Measurements from ENCODE around the gene NCKIPSD. TPM values are rescaled to one million over a fixed set of nuclear protein-coding genes. Genes with fewer than 3 reads are reported as not detected.
A peak's percentile ranks its signal among the peaks of the same experiment; 100 is the strongest.

The NCKIPSD gene
- total and polyA plus RNA-seq, 7 donors = 7.7 to 29.3 (median 17.7) TPM

DNA sequence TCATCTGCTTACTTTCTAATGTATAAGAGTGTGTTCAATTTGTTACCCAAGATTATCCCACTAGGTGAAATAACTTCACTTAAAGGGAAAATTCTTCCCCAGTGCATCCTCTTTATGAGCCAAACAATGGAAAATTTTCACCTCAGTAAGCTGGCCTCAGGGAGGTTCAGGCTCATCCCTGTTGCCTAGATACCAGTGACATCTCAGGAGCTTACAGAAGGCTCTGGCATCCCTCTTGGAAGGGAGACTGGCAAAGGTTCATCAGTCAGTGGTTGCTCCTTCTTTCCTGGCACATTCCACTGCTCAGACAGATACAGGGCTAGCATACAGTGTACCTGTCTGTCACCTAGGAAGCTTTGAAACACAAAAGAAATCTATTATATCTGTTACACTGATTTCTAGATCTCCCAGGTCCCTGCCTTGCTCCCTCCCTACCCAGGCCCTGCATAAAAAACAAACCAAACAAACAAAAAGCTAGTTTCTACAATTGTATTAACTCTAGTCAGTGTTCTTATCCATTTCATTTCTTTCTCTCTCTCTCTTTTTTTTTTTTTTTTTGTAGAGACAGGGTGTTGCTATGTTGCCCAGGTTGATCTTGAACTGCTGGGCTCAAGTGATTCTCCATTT, 29.6 kb upstream of the NCKIPSD start:
- no peak for DNase-seq
- Histone ChIP-seq H3K4me3 (peak overlapping the region in 2 of 4 donors; percentile 74 to 75), H3K27ac (peak overlapping the region; percentile 38 to 88 (median 70)), H3K27me3 (no peaks in the 10 kb centered on the region), H3K9me3 (no peaks in the 10 kb centered on the region), H3K36me3 (peaks cover 0 to 40% (median 11%) of the 10 kb centered on the region in 4 donors), H3K4me1 (peaks cover 0 to 52% (median 49%) of the 10 kb centered on the region in 4 donors)
- intact Hi-C loops (cut with DNase I) = no loop called here
- no peak for TF ChIP-seq POLR2A (IDR thresholded peaks at IDR 0.05)
- TF ChIP-seq POLR2AphosphoS5 (IDR thresholded peaks at IDR 0.05) = peak in 2 of 4 donors; percentile 16 to 33
- no peak for TF ChIP-seq EP300 (IDR thresholded peaks at IDR 0.05)
- TF ChIP-seq, protein P1, sequence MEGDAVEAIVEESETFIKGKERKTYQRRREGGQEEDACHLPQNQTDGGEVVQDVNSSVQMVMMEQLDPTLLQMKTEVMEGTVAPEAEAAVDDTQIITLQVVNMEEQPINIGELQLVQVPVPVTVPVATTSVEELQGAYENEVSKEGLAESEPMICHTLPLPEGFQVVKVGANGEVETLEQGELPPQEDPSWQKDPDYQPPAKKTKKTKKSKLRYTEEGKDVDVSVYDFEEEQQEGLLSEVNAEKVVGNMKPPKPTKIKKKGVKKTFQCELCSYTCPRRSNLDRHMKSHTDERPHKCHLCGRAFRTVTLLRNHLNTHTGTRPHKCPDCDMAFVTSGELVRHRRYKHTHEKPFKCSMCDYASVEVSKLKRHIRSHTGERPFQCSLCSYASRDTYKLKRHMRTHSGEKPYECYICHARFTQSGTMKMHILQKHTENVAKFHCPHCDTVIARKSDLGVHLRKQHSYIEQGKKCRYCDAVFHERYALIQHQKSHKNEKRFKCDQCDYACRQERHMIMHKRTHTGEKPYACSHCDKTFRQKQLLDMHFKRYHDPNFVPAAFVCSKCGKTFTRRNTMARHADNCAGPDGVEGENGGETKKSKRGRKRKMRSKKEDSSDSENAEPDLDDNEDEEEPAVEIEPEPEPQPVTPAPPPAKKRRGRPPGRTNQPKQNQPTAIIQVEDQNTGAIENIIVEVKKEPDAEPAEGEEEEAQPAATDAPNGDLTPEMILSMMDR (IDR thresholded peaks at IDR 0.05) = no peak

DNA sequence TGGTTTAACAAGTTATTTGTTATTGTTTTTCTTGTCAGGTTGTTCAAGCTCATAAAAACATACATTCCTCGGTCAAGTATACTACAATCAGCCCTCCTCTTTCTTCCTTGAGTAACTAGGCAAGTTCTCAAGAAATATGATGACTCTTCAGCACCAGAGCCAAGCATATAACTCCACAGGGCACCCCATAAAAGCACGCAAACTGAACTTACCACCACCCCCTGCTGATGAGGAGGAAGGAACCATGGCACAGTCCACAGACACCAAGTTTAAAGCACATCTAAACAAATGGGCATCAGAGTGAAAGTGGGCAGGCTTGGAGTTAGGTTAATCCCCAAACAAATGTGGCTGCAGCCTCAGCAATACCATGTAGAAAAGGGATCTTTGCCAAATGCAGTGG, 26.0 kb upstream of the NCKIPSD start:
- no peak for DNase-seq
- H3K36me3 ChIP-seq = peaks cover 0 to 66% (median 11%) of the 10 kb centered on the region in 4 donors
- no peaks in the 10 kb centered on the region for H3K9me3 ChIP-seq
- H3K4me3 ChIP-seq = no peak overlapping the region
- no peak overlapping the region for H3K27ac ChIP-seq
- intact Hi-C loops (cut with DNase I) = no loop called here
- WGBS, 2 donors = 44 to 61% methylated on average over 2 of the region's 2 CpGs
- H3K4me1 ChIP-seq = peaks cover 0 to 72% (median 68%) of the 10 kb centered on the region in 4 donors
- no peak for TF ChIP-seq EP300 (IDR thresholded peaks at IDR 0.05)
- H3K27me3 ChIP-seq = no peaks in the 10 kb centered on the region

DNA sequence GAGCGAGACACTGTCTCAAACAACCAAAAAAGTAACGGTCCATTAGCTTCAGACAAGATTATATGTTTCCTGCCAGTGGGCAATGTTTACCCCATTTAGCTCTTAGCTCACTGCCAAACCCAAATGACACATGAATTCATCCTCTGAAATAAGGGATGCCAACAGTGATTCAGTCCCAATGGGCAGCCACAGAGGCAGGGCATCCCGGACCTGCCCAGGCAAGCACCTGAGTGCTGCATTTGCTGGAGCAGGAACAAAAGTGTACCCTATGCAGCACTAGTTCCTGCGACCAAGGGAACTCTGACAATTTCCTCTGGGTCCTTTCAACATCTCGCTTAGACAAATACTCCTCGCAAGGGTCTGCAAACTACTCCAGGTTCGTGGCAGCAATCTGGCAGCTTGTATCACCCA, 23.3 kb upstream of the NCKIPSD start:
- Histone ChIP-seq H3K36me3 (peaks cover 0 to 59% (median 12%) of the 10 kb centered on the region in 4 donors), H3K27me3 (no peaks in the 10 kb centered on the region), H3K4me1 (peaks cover 0 to 56% (median 47%) of the 10 kb centered on the region in 4 donors), H3K27ac (peak overlapping the region in 2 of 4 donors; percentile 6 to 14), H3K9me3 (no peaks in the 10 kb centered on the region), H3K4me3 (no peak overlapping the region)
- intact Hi-C loops (cut with DNase I) = no loop called here
- no peak for DNase-seq
- TF ChIP-seq EP300 (IDR thresholded peaks at IDR 0.05) (no peak), POLR2AphosphoS5 (IDR thresholded peaks at IDR 0.05) (no peak), POLR2A (IDR thresholded peaks at IDR 0.05) (no peak)
- TF ChIP-seq, protein P1 (IDR thresholded peaks at IDR 0.05) = no peak
- WGBS, 2 donors = 69 to 83% methylated on average over 7 of the region's 7 CpGs

- DNase-seq = no peak
- peaks cover 0 to 54% (median 12%) of the 10 kb centered on the region in 4 donors for H3K36me3 ChIP-seq
- TF ChIP-seq POLR2A (IDR thresholded peaks at IDR 0.05) (no peak), POLR2AphosphoS5 (IDR thresholded peaks at IDR 0.05) (no peak), EP300 (IDR thresholded peaks at IDR 0.05) (no peak)
- TF ChIP-seq, protein P1 (IDR thresholded peaks at IDR 0.05) = no peak
- intact Hi-C loops (cut with DNase I) = no loop called here
- H3K4me3 ChIP-seq = no peak overlapping the region
- WGBS, 2 donors = 18 to 66% methylated on average over 2 of the region's 2 CpGs
- H3K9me3 ChIP-seq = no peaks in the 10 kb centered on the region
- peak overlapping the region in 2 of 4 donors; percentile 14 to 23 for H3K27ac ChIP-seq
- no peaks in the 10 kb centered on the region for H3K27me3 ChIP-seq
- H3K4me1 ChIP-seq = peaks cover 0 to 56% (median 48%) of the 10 kb centered on the region in 4 donors
Observed at GRCh38 chr3:48708481-48708889, 22.8 kb upstream of the NCKIPSD start.

DNA sequence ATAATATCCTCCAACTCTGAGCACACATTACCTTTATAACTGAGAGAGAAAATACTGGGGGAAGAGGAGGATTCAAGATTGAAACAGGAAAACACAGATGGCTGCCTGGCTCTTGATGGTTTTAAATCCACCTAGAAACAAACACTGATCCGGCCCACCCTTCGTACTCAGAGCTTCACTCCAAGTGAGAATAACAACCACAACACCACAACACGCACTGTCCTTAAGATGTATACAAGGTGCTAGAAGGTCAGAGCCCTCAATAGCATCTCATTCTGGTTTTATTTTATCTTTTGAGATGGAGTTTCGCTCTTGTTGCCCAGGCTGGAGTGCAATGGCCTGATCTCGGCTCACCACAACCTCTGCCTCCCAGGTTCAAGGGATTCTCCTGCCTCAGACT, 21.4 kb upstream of the NCKIPSD start:
- no peak overlapping the region for H3K27ac ChIP-seq
- H3K9me3 ChIP-seq = no peaks in the 10 kb centered on the region
- no peaks in the 10 kb centered on the region for H3K27me3 ChIP-seq
- no peak for DNase-seq
- H3K4me1 ChIP-seq = peaks cover 0 to 50% (median 38%) of the 10 kb centered on the region in 4 donors
- peaks cover 0 to 43% (median 12%) of the 10 kb centered on the region in 4 donors for H3K36me3 ChIP-seq
- no peak overlapping the region for H3K4me3 ChIP-seq
- intact Hi-C loops (cut with DNase I) = no loop called here
- WGBS, 2 donors = 77 to 80% methylated on average over 5 of the region's 5 CpGs
- TF ChIP-seq POLR2A (IDR thresholded peaks at IDR 0.05) = no peak
- TF ChIP-seq, protein P1 (IDR thresholded peaks at IDR 0.05) = no peak

All from sigmoid colon (tissue), 7 donors.